B cell (primary cell): ENCODE data around the gene BTBD1.

ENCODE experiments used
- EZH2 ChIP-seq: IDR thresholded peaks from 2 replicates; pipeline ENCODE4 v1.6.1; 2012; ENCODE audit warnings: borderline replicate concordance, low read depth, mild to moderate bottlenecking, moderate library complexity, low read length; ENCODE audit not compliant: insufficient read depth, poor library complexity, severe bottlenecking
- TF ChIP-seq, protein P1 (sequence below): fragments of 200-600 bp; IDR thresholded peaks from one replicate; pipeline ENCODE4 v1.8.0; 2022; ENCODE audit warnings: antibody characterized with exemption, mild to moderate bottlenecking

DNA sequence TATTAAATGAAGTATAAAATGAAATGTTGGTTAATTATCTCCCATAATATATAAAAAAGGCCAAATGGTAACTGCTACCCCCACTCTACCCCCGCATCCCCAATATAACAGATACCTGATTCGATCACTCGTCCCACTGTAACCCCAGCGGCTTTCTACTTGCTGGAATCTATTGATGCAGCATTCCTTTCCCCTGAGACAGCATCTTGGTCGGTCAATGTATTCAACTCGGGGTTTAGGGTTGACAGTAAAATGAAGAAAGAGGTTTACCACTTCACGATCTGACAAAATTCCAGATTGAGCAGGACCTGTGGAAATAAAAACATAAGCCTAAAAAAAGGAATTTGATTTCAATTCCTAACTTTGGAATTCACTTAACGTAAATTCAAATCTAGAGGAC, 37.0 kb downstream of the BTBD1 start:
- TF ChIP-seq, protein P1, sequence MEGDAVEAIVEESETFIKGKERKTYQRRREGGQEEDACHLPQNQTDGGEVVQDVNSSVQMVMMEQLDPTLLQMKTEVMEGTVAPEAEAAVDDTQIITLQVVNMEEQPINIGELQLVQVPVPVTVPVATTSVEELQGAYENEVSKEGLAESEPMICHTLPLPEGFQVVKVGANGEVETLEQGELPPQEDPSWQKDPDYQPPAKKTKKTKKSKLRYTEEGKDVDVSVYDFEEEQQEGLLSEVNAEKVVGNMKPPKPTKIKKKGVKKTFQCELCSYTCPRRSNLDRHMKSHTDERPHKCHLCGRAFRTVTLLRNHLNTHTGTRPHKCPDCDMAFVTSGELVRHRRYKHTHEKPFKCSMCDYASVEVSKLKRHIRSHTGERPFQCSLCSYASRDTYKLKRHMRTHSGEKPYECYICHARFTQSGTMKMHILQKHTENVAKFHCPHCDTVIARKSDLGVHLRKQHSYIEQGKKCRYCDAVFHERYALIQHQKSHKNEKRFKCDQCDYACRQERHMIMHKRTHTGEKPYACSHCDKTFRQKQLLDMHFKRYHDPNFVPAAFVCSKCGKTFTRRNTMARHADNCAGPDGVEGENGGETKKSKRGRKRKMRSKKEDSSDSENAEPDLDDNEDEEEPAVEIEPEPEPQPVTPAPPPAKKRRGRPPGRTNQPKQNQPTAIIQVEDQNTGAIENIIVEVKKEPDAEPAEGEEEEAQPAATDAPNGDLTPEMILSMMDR, result no peak
- no peak for TF ChIP-seq EZH2
